Dendritic cell treated with granulocyte-macrophage colony-stimulating factor and Interleukin-4, amounts not matched to agents 40 ng/mL and 50 ng/mL, for 4 days (primary cell): ENCODE data around the gene TMIGD1.
"Not testable (repeated sequence)": the region's sequence is repeated elsewhere in the genome, so short reads cannot be mapped to it uniquely, and the experiment has no call there.

Experiments
- H3K27ac Mint-ChIP-seq: one replicate; pipeline ENCODE4 v1.8.0; 2022; ENCODE audit warnings: mild to moderate bottlenecking, mixed read lengths
- H3K27me3 Mint-ChIP-seq: one replicate; pipeline ENCODE4 v1.8.0; 2022; ENCODE audit warnings: mild to moderate bottlenecking, mixed read lengths
- H3K36me3 Mint-ChIP-seq: one replicate; pipeline ENCODE4 v1.8.0; 2022; ENCODE audit warnings: low read depth, mixed read lengths
- H3K4me1 Mint-ChIP-seq: one replicate; pipeline ENCODE4 v1.8.0; 2022; ENCODE audit warnings: low read depth, mixed read lengths
- H3K4me3 Mint-ChIP-seq: one replicate; pipeline ENCODE4 v1.8.0; 2022; ENCODE audit warnings: mild to moderate bottlenecking, moderate library complexity, mixed read lengths
- H3K9me3 Mint-ChIP-seq: one replicate; pipeline ENCODE4 v1.8.0; 2022; ENCODE audit warnings: mixed read lengths
- intact Hi-C: fragments of 100-400 bp; cut with micrococcal nuclease; formaldehyde crosslinking; loops from one replicate; pipeline ENCODE4 v1.15.0; 2022

TMIGD1 gene

DNA sequence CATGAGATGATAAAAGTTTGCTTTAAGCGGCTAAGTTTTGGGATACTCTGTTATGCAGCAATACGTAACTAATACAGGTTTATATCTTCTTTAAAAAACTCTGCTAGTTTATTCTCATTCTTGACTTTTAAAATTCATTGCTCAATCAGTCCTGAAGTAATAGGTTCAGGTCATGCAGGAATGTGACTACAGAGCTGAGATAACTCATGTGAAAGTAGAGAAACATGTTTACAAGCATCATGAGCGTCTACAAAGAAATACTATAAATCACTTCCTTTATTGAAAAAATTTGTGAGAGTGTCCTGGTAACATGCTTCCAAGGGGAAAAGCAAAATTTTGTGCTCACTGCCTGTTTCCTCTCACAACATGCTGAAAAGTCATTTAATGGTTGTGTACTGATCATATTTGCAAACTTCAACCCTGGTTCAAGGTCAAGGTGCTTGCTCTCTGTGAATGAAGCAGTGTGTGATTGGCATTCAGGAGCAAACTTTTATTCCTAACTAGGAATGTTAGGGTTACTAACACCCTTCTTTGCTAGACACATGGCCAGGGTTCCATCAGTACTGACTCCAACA is 12.5 kb upstream of the TMIGD1 start:
- no peaks in the 10 kb centered on the region for H3K9me3 Mint-ChIP-seq
- no peak overlapping the region for H3K27ac Mint-ChIP-seq
- no peak overlapping the region for H3K4me3 Mint-ChIP-seq
- no peaks in the 10 kb centered on the region for H3K36me3 Mint-ChIP-seq
- H3K4me1 Mint-ChIP-seq = peaks cover 34% of the 10 kb centered on the region
- H3K27me3 Mint-ChIP-seq = no peaks in the 10 kb centered on the region
- intact Hi-C loops = no loop called here

DNA sequence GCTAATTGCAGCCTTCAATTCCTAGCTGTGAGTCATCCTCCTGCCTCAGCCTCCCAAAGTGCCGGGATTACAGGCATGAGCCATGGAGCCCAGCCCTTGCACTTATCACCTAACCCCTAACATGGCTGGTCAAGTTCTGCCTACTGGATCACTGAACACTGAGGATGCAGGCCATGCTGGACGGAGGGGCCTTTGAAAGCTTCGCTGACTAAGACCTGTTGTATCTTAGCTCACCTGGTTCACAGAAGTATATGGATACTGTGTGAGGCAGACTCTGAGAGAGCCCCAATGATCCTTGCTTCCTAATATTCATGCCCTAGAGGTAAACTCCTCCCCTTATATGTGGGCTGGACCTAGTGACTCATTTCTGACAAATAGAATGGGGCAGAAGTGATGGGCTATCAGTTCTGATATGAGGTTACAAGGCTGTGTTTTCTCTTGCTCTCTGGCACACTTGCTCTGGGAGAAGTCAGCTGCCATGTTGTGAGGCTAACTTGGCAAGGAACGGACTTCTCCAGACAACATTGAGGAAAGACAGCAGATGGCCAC is 11.7 kb upstream of the TMIGD1 start:
- intact Hi-C loops = no loop called here
- no peak overlapping the region for H3K27ac Mint-ChIP-seq
- no peaks in the 10 kb centered on the region for H3K9me3 Mint-ChIP-seq
- no peaks in the 10 kb centered on the region for H3K27me3 Mint-ChIP-seq
- H3K4me1 Mint-ChIP-seq = peaks cover 27% of the 10 kb centered on the region
- no peaks in the 10 kb centered on the region for H3K36me3 Mint-ChIP-seq
- H3K4me3 Mint-ChIP-seq = no peak overlapping the region

DNA sequence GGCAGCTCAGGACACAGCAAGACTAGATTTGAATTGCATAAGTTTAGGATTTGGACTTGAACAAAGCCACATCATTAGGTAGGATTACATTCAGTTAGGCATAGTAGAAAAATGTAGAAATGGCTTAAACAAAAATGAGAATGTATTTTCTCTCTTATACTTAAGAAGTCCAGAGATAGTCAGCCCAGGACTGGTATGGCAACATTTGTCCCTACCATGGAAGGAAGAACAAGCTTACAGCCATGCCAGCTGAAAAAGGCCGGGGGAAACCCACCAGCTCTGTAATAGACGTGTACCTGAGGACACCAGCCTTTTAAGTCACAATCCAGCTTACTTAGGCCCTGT is 11.2 kb upstream of the TMIGD1 start:
- H3K9me3 Mint-ChIP-seq = no peaks in the 10 kb centered on the region
- H3K27me3 Mint-ChIP-seq = no peaks in the 10 kb centered on the region
- H3K4me1 Mint-ChIP-seq = peaks cover 28% of the 10 kb centered on the region
- H3K4me3 Mint-ChIP-seq = no peak overlapping the region
- no peak overlapping the region for H3K27ac Mint-ChIP-seq
- no peaks in the 10 kb centered on the region for H3K36me3 Mint-ChIP-seq
- intact Hi-C loops = no loop called here

DNA sequence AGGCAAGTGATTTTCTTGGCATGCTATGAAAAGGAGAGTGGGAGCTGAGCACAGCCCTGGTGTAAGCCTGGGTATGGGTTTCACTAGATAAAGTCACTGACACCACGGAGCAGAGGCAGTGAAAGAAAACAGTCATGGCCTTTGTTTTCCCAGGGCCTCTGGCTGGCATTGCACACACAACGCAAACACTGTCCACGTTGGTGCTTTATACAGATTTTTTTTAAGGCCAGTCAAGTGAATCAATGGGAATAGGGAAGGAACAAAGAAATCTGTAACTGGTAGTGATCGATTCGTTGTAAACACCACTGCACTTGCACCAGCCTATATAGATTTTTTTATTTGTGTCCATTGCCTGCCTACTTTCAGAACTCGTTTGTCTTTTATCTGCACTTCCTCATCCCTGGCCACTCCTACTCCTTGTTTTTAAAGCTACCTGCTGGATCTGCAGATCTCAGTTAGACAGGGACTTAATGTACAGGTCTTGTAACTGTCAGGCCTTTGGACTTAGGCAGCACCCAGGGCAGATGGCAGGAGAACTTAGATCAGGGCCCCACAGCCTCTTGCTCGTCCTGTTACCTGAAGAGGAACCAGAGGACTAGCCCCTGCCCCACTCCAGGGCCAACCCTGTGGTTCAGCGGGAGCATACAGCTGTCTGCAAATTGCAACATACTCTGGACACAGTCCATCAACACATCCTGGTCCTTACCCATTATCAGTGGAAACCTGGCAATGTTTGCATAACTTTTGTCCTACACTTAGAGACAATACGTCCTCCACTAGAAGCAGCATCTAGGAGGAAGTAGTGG is 10.6 kb upstream of the TMIGD1 start:
- no peaks in the 10 kb centered on the region for H3K36me3 Mint-ChIP-seq
- H3K9me3 Mint-ChIP-seq = no peaks in the 10 kb centered on the region
- peak overlapping the region; percentile 70 for H3K27ac Mint-ChIP-seq
- H3K4me3 Mint-ChIP-seq = peak overlapping the region; percentile 23
- no peaks in the 10 kb centered on the region for H3K27me3 Mint-ChIP-seq
- H3K4me1 Mint-ChIP-seq = peaks cover 31% of the 10 kb centered on the region
- intact Hi-C loops = loop anchor here (5.0 kb wide), 1 partner anchor 33 kb away; the partner anchor contains the start of gene CPD

DNA sequence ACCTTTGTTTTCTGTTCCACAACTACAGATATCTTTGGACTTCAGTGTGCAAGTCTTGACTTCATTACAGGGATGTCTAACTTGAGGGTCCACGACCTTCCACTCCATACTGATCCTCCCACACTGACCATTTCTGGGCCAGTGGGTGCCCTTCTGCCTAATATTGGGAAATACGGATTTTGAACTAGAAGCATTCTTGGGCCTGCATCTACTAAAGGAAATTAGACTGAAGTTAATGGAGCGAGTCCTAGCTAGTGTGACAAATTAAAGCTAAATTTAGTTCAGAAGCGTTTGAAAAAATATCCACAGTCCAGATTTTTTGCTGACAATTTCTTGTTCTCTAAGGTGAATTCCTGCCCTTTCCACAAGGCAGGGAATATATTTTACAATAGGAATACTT is 9.9 kb upstream of the TMIGD1 start:
- peak overlapping the region; percentile 70 for H3K27ac Mint-ChIP-seq
- intact Hi-C loops = loop anchor here (5.0 kb wide), 1 partner anchor 34 kb away; the partner anchor contains the start of gene CPD
- peaks cover 31% of the 10 kb centered on the region for H3K4me1 Mint-ChIP-seq
- H3K27me3 Mint-ChIP-seq = no peaks in the 10 kb centered on the region
- no peaks in the 10 kb centered on the region for H3K9me3 Mint-ChIP-seq
- H3K36me3 Mint-ChIP-seq = no peaks in the 10 kb centered on the region
- H3K4me3 Mint-ChIP-seq = no peak overlapping the region

DNA sequence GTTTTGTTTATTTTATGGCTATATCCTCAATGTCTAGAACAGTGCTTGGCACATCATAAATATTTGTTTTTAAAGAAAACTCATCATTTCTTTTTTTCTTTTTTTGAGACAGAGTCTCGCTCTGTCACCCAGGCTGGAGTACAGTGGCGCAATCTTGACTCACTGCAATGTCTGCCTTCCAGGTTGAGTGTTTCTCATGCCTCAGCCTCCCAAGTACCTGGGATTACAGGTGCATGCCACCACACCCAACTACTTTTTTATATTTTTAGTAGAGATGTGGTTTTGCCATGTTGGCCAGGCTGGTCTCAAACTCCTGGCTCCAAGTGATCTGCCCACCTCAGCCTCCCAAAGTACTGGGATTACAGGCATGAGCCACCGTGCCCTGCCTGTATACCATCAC is 9.4 kb upstream of the TMIGD1 start:
- H3K27me3 Mint-ChIP-seq = not testable (repeated sequence)

DNA sequence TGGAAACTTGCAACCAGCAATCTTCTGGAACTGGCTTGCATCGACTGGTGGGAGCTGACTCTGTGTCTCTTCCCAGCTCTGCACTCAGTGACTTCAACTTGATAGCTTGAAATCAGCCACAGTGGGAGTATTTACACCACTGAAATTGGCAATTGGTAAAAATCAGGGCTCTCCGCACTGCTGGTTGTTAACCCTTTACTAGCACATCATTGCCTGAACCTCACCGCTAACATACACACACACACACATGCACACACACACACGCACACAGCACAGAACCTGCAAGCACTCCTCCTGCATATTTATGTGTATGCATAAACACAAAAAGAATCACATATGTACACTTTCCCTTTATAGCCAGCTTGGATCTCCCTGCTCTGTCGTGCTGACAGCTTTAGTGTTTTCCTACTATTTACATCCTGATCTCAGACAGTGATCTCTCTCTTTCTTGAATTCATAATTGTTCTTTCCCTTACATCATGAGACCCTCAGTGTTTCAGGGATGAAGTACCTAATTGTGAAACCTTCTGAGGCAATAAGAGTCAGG is 7.9 kb upstream of the TMIGD1 start:
- no peaks in the 10 kb centered on the region for H3K36me3 Mint-ChIP-seq

More for the DNA sequence above, 9.4 kb upstream of the TMIGD1 start:
- H3K27ac Mint-ChIP-seq, H3K4me3 Mint-ChIP-seq, H3K36me3 Mint-ChIP-seq, H3K9me3 Mint-ChIP-seq: not testable (repeated sequence)
- intact Hi-C loops = loop anchor here (5.0 kb wide), 1 partner anchor 34 kb away; the partner anchor contains the start of gene CPD
- peaks cover 35% of the 10 kb centered on the region for H3K4me1 Mint-ChIP-seq

DNA sequence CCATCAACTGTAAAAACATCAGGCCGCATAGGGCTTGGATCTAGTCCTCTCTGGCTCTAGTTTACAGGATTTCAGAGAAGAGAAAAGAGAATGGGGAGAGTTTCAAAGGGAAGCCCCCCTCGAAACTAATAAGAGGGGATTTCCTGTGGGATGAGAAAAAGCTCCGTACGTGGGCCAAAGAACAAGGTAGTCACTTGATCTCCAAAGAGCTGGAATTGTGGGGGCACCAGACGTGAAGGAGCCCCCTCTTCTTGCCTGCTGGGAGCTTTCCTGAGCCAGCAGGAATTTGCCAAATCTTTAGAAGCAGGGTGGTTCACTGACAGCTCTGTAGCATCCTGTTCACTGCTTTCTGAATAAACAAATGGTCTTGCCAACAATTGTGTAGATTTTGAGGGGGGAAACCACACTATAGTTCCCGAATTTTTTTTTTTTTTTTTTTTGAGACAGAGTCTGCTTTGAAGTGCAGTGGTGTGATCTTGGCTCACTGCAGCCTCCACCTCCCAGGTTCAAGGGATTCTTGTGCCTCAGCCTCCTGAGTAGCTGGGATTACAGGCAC is 7.0 kb upstream of the TMIGD1 start:
- intact Hi-C loops = loop anchor here (5.0 kb wide), 1 partner anchor 36 kb away; the partner anchor contains the start of gene CPD
- Mint-ChIP-seq H3K36me3 (no peaks in the 10 kb centered on the region), H3K4me1 (peaks cover 42% of the 10 kb centered on the region), H3K4me3 (no peak overlapping the region), H3K27ac (no peak overlapping the region), H3K9me3 (peaks cover 8% of the 10 kb centered on the region), H3K27me3 (no peaks in the 10 kb centered on the region)

More for the DNA sequence above, 7.9 kb upstream of the TMIGD1 start:
- intact Hi-C loops = loop anchor here (5.0 kb wide), 1 partner anchor 36 kb away; the partner anchor contains the start of gene CPD
- Mint-ChIP-seq H3K27ac (no peak overlapping the region), H3K4me3 (no peak overlapping the region), H3K4me1 (peaks cover 43% of the 10 kb centered on the region), H3K27me3 (no peaks in the 10 kb centered on the region), H3K9me3 (peaks cover 8% of the 10 kb centered on the region)

DNA sequence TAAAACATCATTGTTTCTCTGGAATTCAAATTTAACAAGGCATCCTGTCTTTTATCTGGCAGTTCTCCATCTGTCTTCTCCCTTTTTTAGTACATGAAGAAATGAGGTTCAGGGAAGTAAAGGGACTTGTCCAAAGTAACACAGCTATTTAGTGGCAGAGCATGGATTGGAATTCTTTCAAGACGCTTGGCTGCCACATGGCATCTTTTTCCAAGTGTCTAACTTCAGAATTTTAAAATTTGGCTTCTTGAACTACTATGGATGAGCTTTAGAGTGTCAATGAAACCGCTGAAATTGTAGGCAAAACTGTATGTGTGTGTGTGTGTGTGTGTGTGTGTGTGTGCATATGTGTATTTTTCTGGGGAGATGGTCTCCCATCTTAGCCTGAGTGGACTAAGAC is 5.2 kb upstream of the TMIGD1 start:
- Mint-ChIP-seq H3K9me3 (peaks cover 8% of the 10 kb centered on the region), H3K27me3 (no peaks in the 10 kb centered on the region), H3K4me3 (no peak overlapping the region), H3K36me3 (no peaks in the 10 kb centered on the region), H3K27ac (no peak overlapping the region), H3K4me1 (peaks cover 25% of the 10 kb centered on the region)
- intact Hi-C loops = loop anchor here (5.0 kb wide), 1 partner anchor 212 kb away; no protein-coding TSS in a partner anchor

DNA sequence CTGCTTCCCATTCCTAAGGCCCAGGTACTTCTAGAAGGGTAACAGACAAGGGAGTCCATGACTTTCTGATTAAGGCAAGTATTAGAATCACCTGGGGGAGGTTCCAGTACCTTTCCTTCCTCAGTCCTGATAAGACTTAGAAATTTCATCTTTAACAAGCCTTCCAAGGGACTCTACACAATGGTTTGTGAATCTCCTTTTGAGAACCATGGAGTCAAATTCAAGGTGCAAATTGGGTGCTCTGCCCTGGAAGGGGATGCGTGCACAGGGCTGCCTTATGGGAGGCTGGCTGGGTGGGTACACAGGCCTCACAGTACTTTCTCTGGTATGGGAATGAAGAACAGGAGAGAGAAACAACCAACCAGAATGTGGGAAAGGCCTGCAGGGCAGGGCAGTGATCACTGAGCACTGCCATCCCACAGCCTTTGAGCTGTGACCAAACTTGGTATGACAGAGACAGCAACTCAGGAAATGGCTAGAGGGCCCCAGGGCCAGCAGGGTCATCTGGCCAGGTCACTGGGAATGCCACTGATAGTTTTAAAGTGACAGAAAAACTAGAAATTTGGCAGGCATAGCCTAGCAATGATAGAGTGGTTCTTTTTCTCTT is 3.6 kb upstream of the TMIGD1 start:
- no peaks in the 10 kb centered on the region for H3K36me3 Mint-ChIP-seq
- intact Hi-C loops = loop anchor here (5.0 kb wide), 1 partner anchor 210 kb away; no protein-coding TSS in a partner anchor
- H3K4me1 Mint-ChIP-seq = peaks cover 19% of the 10 kb centered on the region
- H3K9me3 Mint-ChIP-seq = peaks cover 8% of the 10 kb centered on the region
- no peak overlapping the region for H3K4me3 Mint-ChIP-seq
- H3K27ac Mint-ChIP-seq = peak overlapping the region; percentile 36
- no peaks in the 10 kb centered on the region for H3K27me3 Mint-ChIP-seq

DNA sequence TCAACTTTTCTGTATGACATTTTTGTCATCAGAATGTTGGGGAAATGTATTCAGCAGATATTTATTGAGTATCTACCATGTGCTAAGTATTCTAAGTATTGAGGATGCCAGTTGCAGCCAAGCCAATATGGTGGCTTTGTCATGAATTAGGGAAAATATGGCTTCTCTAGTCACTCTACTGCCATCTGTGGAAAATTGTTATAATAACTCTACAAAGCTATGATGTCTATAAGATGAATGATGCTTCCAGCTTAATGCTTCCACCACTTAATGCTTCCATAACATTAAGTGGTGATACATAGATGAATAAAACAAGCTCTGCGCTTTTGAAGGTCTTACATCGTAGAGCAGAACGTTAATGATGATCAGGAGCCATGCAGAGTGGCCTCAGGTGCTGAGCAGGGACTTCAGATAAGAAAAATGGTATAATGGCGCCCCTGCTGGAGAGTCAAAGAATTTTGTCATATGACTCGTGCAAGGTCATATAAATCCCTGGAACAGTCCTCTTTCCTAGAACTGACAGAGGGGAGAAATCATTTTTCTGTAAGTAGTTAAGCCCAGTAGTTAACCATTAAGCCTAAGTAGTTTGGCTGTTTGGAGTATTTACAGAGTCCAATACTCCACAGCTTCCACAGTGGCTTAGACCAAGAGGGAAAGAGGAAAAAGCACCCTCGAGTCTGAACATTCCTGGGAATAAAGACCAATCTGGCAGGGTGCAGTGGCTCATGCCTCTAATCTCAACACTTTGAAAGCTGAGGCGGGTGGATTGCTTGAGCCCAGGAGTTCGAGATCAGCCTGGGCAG is 2.7 kb upstream of the TMIGD1 start:
- Mint-ChIP-seq H3K4me3 (no peak overlapping the region), H3K27ac (peak overlapping the region; percentile 36), H3K4me1 (peaks cover 25% of the 10 kb centered on the region), H3K9me3 (peaks cover 8% of the 10 kb centered on the region), H3K27me3 (no peaks in the 10 kb centered on the region), H3K36me3 (no peaks in the 10 kb centered on the region)
- intact Hi-C loops = loop anchor here (1.0 to 5.0 kb wide), 2 partner anchors 209 to 232 kb away; no protein-coding TSS in a partner anchor

DNA sequence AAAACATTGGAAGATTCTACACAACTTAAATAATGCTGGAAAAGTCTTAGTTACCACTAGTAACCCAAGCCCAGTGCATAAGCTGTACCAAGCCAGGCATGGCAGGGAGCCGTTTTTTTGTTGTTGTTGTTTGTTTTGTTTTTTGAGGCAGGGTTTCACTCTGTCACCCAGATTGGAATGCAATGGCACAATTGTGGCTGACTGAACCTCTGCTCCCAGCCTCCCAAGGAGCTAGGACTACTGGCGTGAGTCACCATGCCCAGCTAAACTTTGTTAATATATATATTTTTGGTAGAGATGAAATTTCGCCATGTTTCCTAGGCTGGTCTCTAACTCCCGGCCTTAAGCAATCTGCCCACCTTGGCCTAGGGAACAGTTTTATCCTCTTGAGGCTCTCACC is 564 bp upstream of the TMIGD1 start:
- Mint-ChIP-seq H3K4me3 (no peak overlapping the region), H3K27me3 (peaks cover 1% of the 10 kb centered on the region), H3K4me1 (peaks cover 18% of the 10 kb centered on the region), H3K36me3 (no peaks in the 10 kb centered on the region), H3K9me3 (peaks cover 8% of the 10 kb centered on the region), H3K27ac (no peak overlapping the region)
- intact Hi-C loops = no loop called here

DNA sequence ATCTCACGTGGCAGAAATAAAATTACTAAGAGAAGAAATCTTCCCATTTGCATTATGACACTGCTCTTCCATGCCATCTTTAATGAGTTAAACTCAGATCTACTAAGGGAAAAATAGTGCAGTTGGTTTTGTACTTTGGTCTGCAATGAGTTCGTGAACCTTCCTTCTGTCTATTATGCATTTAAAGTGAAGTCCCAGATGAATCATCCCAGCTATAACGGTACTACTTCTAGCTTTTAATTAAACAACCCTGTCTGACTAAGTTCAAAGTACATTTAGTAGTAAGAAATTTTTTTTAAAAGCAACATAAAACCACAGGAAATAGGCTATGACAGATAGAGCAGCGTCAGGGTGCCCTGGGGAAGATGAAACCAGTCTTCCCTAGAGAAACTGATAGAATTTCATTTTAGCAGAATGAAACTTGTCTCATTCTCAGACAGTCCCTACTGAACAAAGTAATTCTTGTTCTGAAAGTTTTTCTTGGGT is 1.8 kb downstream of the TMIGD1 start:
- Mint-ChIP-seq H3K27ac (no peak overlapping the region), H3K36me3 (no peaks in the 10 kb centered on the region), H3K27me3 (peaks cover 3% of the 10 kb centered on the region), H3K4me3 (no peak overlapping the region), H3K4me1 (peaks cover 6% of the 10 kb centered on the region), H3K9me3 (no peaks in the 10 kb centered on the region)
- intact Hi-C loops = no loop called here
